ENCODE data around the gene LIN7C. TPM values are rescaled to one million over a fixed set of nuclear protein-coding genes. Genes with fewer than 3 reads are reported as not detected.

The LIN7C gene
- 22.4 and 27.5 TPM in 2 replicates for total RNA-seq

GRCh38 chr11:27506200-27507182 lies at the start of gene LIN7C:
Gene LIN7C, minus strand, starts transcription at chr11:27506769. Its CDS starts 17 bp downstream, at chr11:27506752.

GRCh38 chr11:27472398-27473016 lies 34.1 kb downstream of the LIN7C start, which contains the start of gene LGR4:
Gene LGR4, minus strand, starts transcription at chr11:27472790. Its CDS starts 488 bp downstream, at chr11:27472302.

Other genes with a start within 250 kb of the LIN7C start
- gene CCDC34, start 143.6 kb downstream of the LIN7C start, total RNA-seq = 0.54 and 1.1 TPM in 2 replicates
- 31.1 and 51.4 TPM in 2 replicates for gene LGR4, start 34.0 kb downstream of the LIN7C start, total RNA-seq
- gene BDNF, start 193.7 kb upstream of the LIN7C start, total RNA-seq = 3.7 and 4.3 TPM in 2 replicates